MCF 10A (cell line): Measurements from ENCODE around the gene NOL4. TPM values are rescaled to one million over a fixed set of nuclear protein-coding genes. Genes with fewer than 3 reads are reported as not detected.

Source experiments
- BruUV-seq: library from RNA; stranded (reverse); fragments of 400-500 nt; replicated peaks from 2 replicates; lab custom pipeline; 2021; lab: Mats Ljungman, UMichigan
- CTCF ChIA-PET: fragments of 300-600 bp; sonication (Branson Sonifier 250); formaldehyde crosslinking; extraction: SDS; loops from one replicate; lab custom pipeline; 2021; ENCODE audit warnings: antibody characterized with exemption, inconsistent platforms; lab: Yijun Ruan, JAX
- POLR2A ChIA-PET: fragments of 300-600, 350-650 bp; sonication (Branson Sonifier 250); formaldehyde crosslinking; extraction: SDS; loops from one replicate; lab custom pipeline; 2020; ENCODE audit warnings: antibody characterized with exemption, inconsistent platforms; lab: Yijun Ruan, JAX
- DNase-seq: peaks from one replicate; pipeline ENCODE4 v3.0.0-alpha.2; 2018; ENCODE audit not compliant: unreplicated experiment
- H3K27ac Mint-ChIP-seq: one replicate; pipeline ENCODE4 v1.8.0; 2022; ENCODE audit warnings: mild to moderate bottlenecking, low read depth, mixed read lengths; ENCODE audit not compliant: unreplicated experiment
- H3K27me3 Mint-ChIP-seq: one replicate; pipeline ENCODE4 v1.8.0; 2022; ENCODE audit warnings: mixed read lengths; ENCODE audit not compliant: insufficient read depth, unreplicated experiment
- H3K36me3 Mint-ChIP-seq: one replicate; pipeline ENCODE4 v1.8.0; 2022; ENCODE audit warnings: mild to moderate bottlenecking, moderate library complexity, mixed read lengths; ENCODE audit not compliant: insufficient read depth, unreplicated experiment
- H3K4me1 Mint-ChIP-seq: one replicate; pipeline ENCODE4 v1.8.0; 2022; ENCODE audit warnings: mixed read lengths; ENCODE audit not compliant: insufficient read depth, unreplicated experiment
- H3K4me3 Mint-ChIP-seq: one replicate; pipeline ENCODE4 v1.8.0; 2022; ENCODE audit warnings: mild to moderate bottlenecking, moderate library complexity, mixed read lengths; ENCODE audit not compliant: unreplicated experiment
- H3K9me3 Mint-ChIP-seq: one replicate; pipeline ENCODE4 v1.8.0; 2022; ENCODE audit warnings: mixed read lengths; ENCODE audit not compliant: unreplicated experiment
- intact Hi-C: fragments of 100-400 bp; cut with micrococcal nuclease; formaldehyde crosslinking; loops from 2 replicates; pipeline ENCODE4 v1.14.1; 2022
- total RNA-seq: library from RNA; stranded (reverse); gene quantifications from 2 replicates; pipeline ENCODE4 v1.2.3, GENCODE V29; 2022
- TF ChIP-seq, protein P1 (sequence below): fragments of 200-600 bp; IDR thresholded peaks from one replicate; pipeline ENCODE4 v1.8.0; 2022; ENCODE audit warnings: antibody characterized with exemption, mild to moderate bottlenecking; ENCODE audit not compliant: unreplicated experiment

NOL4 gene
- total RNA-seq, 1 experiment from 2014 or later: not detected

DNA sequence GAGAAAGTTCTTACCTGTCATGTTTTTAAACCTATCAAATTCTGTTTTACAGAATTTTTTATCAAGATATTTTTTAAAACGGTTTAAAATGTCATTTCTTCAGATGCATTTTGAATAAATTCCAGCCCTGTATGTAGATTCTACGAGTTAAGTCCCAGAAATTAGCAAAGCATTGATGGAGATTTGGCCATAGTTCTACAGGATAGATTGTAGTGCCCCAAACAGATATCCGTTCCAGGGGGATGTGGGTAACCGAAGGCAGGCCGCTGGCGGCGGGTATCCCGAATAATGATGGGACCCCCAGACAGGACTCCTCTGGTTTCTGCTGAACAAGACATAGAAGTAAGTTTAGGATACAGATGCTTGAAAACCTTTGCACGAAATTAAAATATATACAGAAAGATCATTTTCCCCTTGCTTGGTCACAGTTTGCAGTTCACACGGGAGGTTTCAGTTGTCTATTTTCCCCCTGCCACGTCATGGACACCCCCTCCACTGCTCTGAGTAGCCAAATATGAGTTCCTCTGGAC, 755 bp downstream of the NOL4 start:
- intact Hi-C loops: no loop called here
- TF ChIP-seq, protein P1, sequence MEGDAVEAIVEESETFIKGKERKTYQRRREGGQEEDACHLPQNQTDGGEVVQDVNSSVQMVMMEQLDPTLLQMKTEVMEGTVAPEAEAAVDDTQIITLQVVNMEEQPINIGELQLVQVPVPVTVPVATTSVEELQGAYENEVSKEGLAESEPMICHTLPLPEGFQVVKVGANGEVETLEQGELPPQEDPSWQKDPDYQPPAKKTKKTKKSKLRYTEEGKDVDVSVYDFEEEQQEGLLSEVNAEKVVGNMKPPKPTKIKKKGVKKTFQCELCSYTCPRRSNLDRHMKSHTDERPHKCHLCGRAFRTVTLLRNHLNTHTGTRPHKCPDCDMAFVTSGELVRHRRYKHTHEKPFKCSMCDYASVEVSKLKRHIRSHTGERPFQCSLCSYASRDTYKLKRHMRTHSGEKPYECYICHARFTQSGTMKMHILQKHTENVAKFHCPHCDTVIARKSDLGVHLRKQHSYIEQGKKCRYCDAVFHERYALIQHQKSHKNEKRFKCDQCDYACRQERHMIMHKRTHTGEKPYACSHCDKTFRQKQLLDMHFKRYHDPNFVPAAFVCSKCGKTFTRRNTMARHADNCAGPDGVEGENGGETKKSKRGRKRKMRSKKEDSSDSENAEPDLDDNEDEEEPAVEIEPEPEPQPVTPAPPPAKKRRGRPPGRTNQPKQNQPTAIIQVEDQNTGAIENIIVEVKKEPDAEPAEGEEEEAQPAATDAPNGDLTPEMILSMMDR: no peak
- no peaks in the 10 kb centered on the region for H3K36me3 Mint-ChIP-seq
- H3K27me3 Mint-ChIP-seq: peaks cover 27% of the 10 kb centered on the region
- H3K4me1 Mint-ChIP-seq: no peaks in the 10 kb centered on the region
- no peak for DNase-seq
- ChIA-PET POLR2A (no interaction called here), CTCF (no interaction called here)
- no TSS peak for BruUV-seq
- H3K27ac Mint-ChIP-seq: no peak overlapping the region
- peaks cover 14% of the 10 kb centered on the region for H3K9me3 Mint-ChIP-seq
- peak overlapping the region; percentile 56 for H3K4me3 Mint-ChIP-seq

DNA sequence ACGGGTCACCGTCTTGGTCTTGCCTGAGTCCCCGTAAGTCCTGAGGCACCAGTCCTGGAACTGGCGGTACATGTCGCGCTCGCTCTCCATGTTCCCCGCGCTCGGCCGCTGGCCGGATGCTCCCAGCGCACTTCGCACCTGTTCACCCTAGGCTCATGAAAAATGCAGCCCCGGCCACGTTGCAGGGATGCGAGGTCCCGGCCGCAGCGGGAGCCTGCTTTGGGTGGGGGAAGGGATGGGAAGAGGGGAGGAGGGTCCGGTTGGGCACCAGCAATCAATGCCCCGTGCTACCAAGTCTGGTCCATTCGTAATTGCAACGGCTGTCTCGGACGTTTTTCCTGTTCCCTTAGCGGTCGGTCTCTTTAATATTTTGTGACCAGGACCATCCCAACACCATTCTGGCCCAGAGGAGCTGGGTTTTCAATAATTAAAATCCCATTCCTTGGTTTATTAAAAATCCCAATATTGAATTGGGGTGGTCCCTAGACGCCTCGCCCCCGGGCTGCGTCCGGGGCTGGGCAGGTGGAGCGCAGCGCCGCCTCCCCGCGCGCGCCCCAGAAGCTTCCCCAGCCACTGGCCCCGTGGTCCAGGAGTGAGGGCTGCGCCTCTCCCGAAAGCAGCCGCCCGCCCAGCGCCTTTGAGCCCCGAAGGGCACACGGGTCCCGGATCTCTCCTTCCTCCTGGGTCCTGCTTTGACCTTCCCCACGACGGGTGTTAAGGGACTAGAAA, 1.4 kb downstream of the NOL4 start:
- CTCF ChIA-PET: no interaction called here
- POLR2A ChIA-PET: no interaction called here
- Mint-ChIP-seq H3K27me3 (peaks cover 27% of the 10 kb centered on the region), H3K4me3 (peak overlapping the region; percentile 45), H3K4me1 (no peaks in the 10 kb centered on the region), H3K36me3 (no peaks in the 10 kb centered on the region), H3K9me3 (peaks cover 7% of the 10 kb centered on the region), H3K27ac (no peak overlapping the region)
- TF ChIP-seq, protein P1: no peak
- BruUV-seq: no TSS peak
- no peak for DNase-seq
- intact Hi-C loops: no loop called here

DNA sequence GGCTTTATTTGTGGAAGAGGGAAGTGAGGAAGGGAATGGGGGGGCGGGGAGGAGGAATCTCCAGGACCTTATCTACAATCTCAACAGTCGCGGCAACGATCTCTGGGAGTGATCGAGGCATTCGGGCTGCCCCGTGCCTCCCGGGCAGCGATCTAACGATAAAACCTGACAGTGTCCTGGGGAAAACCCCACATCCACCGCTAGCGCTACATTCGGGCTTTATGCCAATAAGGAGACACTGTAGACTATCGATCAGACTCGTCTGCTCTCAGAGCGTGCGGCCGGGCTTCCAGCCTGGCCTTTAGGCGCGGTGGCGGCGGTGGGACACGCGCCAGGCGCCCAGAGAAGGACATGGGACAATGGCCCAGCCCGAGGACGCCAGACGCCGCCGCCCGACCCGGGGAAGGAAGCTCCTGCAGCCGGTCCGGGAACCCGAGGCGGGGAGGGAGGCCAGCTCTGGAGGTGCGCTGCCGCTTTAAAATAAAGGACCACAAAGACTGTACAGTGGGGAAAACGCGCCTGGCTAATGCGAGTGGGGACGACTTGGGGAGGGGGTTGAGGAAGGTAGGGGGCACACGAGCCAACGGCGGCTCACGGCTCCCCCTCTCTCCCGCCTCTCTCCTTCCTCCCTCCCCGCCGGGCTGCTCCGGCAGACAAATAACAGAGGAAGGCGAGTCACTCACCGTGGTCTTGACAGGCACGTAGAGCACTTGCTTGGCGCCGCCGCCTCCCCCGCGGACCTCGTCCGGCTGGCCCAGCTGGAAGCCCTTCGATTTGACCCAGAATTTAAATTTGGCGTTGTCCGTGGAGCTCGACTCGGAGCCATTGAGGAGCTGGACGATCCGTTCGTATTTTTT, 2.2 kb downstream of the NOL4 start:
- Mint-ChIP-seq H3K4me1 (no peaks in the 10 kb centered on the region), H3K27ac (no peak overlapping the region), H3K27me3 (peaks cover 27% of the 10 kb centered on the region), H3K9me3 (peaks cover 7% of the 10 kb centered on the region), H3K36me3 (no peaks in the 10 kb centered on the region), H3K4me3 (peak overlapping the region; percentile 45)
- POLR2A ChIA-PET: no interaction called here
- DNase-seq: no peak
- no TSS peak for BruUV-seq
- CTCF ChIA-PET: no interaction called here
- TF ChIP-seq, protein P1: no peak
- intact Hi-C loops: no loop called here

DNA sequence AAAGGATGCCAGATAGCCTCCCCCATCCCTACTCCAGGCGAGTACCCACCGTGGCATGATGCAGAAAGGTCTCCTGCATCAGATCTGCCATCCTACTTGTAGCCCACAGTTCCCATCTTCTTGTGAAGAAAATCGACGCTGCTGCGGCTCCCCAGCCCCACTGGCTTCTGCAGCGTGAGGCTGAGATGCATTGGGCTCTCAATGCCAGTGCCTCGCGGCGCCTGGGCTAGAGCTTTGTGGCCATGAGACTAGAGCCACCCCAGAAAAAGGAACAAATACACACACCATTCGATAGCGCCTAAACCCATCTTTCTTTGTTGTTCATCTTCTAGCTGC, 2.8 kb downstream of the NOL4 start:
- Mint-ChIP-seq H3K36me3 (no peaks in the 10 kb centered on the region), H3K27me3 (peaks cover 27% of the 10 kb centered on the region), H3K4me1 (no peaks in the 10 kb centered on the region), H3K9me3 (peaks cover 7% of the 10 kb centered on the region), H3K4me3 (peak overlapping the region; percentile 45), H3K27ac (no peak overlapping the region)
- intact Hi-C loops: no loop called here
- TF ChIP-seq, protein P1: no peak
- POLR2A ChIA-PET: no interaction called here
- DNase-seq: no peak
- no TSS peak for BruUV-seq
- CTCF ChIA-PET: no interaction called here
